ENCODE data around the gene LRIT3.
"Not testable (repeated sequence)": the region's sequence is repeated elsewhere in the genome, so short reads cannot be mapped to it uniquely, and the experiment has no call there.

Gene LRIT3

GRCh38 chr4:109821185-109821584 is 26.7 kb upstream of the LRIT3 start:
- Mint-ChIP-seq H3K4me1 (ENCODE audit: low read depth) (peaks cover 32% of the 10 kb centered on the region), H3K9me3 (no peaks in the 10 kb centered on the region), H3K4me3 (no peak overlapping the region), H3K27me3 (ENCODE audit: low read depth) (no peaks in the 10 kb centered on the region), H3K36me3 (ENCODE audit: low read depth) (peaks cover 48% of the 10 kb centered on the region), H3K27ac (no peak overlapping the region)

- Mint-ChIP-seq H3K36me3 (ENCODE audit: low read depth) (peaks cover 19% of the 10 kb centered on the region), H3K27ac (no peak overlapping the region), H3K9me3 (no peaks in the 10 kb centered on the region), H3K4me3 (no peak overlapping the region), H3K4me1 (ENCODE audit: low read depth) (no peaks in the 10 kb centered on the region), H3K27me3 (ENCODE audit: low read depth) (no peaks in the 10 kb centered on the region)
Measured at GRCh38 chr4:109826719-109827118, 21.2 kb upstream of the LRIT3 start.

DNA sequence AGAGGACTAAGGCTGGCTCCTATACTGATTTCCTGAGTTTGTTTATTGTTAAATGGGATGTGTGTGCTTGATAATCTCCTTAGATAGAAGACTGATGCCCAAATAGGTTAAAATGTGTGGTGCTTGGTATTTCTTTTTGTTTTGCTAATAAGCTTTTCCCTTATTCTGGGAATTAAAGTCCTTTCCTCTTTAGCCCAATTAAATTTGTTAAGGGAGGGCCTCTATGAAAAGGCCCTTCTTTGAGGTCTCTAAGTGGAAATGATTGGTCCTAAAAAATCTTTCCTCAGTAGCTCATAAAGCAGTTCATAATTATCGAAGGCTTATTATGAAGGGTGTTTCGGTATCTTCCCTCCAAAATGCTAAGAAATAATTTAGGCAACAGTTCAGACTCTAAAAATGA is 20.2 kb upstream of the LRIT3 start, which contains the start of gene RRH:
Gene RRH, plus strand, starts transcription at position 301 of the 400 bp plus-strand sequence. Its CDS starts 56 bp downstream, at position 357.
- no peaks in the 10 kb centered on the region for H3K4me1 Mint-ChIP-seq (ENCODE audit: low read depth)
- no peak within 1 kb of the TSS for H3K4me3 Mint-ChIP-seq
- H3K36me3 Mint-ChIP-seq (ENCODE audit: low read depth) = peaks cover 16% of the 10 kb centered on the region
- H3K9me3 Mint-ChIP-seq = no peaks in the 10 kb centered on the region
- no peaks in the 10 kb centered on the region for H3K27me3 Mint-ChIP-seq (ENCODE audit: low read depth)
- no peak within 1 kb of the TSS for H3K27ac Mint-ChIP-seq

DNA sequence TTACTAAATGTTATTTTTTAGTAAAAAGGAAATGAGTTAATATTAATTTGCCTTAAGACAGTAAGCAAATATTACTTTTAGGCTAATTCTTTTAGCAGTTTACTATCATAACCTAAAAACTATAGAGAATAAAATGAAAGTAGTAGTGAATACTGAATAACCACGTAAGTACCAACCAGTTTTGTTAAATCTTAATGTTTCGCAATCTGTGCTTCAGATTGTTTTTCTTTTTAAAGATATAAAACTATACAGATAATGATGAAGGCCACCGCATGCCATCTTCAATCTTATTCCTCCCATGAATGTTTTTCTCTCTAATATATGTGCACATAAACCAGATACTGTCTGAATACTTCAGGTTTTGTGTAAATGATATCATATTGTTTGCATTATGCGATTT is 14.2 kb upstream of the LRIT3 start:
- Mint-ChIP-seq H3K36me3 (ENCODE audit: low read depth) (no peaks in the 10 kb centered on the region), H3K9me3 (no peaks in the 10 kb centered on the region), H3K4me1 (ENCODE audit: low read depth) (no peaks in the 10 kb centered on the region), H3K27ac (no peak overlapping the region), H3K27me3 (ENCODE audit: low read depth) (no peaks in the 10 kb centered on the region), H3K4me3 (no peak overlapping the region)

- Mint-ChIP-seq H3K36me3 (ENCODE audit: low read depth) (no peaks in the 10 kb centered on the region), H3K4me1 (ENCODE audit: low read depth) (no peaks in the 10 kb centered on the region), H3K4me3 (no peak overlapping the region), H3K9me3 (no peaks in the 10 kb centered on the region), H3K27me3 (ENCODE audit: low read depth) (no peaks in the 10 kb centered on the region), H3K27ac (no peak overlapping the region)
Measured at GRCh38 chr4:109836985-109837384, 10.9 kb upstream of the LRIT3 start.

DNA sequence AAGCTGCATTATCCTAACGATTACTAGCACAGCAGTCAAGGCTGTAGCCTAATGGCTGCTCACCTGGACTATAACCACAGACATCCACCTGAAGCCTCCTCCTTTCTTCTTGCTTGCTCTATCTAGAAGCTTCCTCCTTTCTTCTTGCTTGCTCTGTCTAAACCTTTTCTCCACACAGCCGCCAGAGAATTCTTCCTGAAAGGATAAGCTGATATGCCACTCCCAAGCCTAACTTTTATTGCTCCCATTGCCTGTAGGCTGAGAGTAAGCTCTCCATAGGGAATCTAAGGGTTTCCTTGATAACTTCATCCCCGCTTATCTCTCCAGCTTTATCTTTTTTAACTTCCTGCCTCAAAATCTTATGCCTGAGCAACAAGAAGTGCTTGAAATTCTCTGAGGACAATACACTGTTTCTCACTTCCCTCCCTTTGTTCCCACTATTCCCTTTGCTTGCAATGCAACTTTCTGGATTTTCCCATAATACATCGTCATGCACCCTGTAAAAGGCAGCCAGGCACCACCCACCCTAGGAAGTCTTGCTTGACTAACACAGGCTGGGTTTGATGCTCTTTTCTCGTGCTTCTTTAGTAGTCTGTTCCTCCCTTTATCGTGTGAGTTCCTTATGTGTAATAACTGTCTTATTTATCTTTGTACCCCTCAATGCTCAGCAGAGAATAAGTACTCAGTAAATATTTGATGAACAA is 1.4 kb upstream of the LRIT3 start:
- H3K9me3 Mint-ChIP-seq = no peaks in the 10 kb centered on the region
- H3K36me3 Mint-ChIP-seq (ENCODE audit: low read depth) = no peaks in the 10 kb centered on the region
- H3K27me3 Mint-ChIP-seq (ENCODE audit: low read depth) = peaks cover 7% of the 10 kb centered on the region
- H3K4me3 Mint-ChIP-seq = no peak overlapping the region
- no peak overlapping the region for H3K27ac Mint-ChIP-seq
- no peaks in the 10 kb centered on the region for H3K4me1 Mint-ChIP-seq (ENCODE audit: low read depth)

GRCh38 chr4:109848501-109848900 is 594 bp downstream of the LRIT3 start:
- Mint-ChIP-seq H3K4me3 (no peak overlapping the region), H3K27ac (no peak overlapping the region), H3K27me3 (ENCODE audit: low read depth) (peaks cover 7% of the 10 kb centered on the region), H3K4me1 (ENCODE audit: low read depth) (no peaks in the 10 kb centered on the region), H3K36me3 (ENCODE audit: low read depth) (no peaks in the 10 kb centered on the region), H3K9me3 (no peaks in the 10 kb centered on the region)

DNA sequence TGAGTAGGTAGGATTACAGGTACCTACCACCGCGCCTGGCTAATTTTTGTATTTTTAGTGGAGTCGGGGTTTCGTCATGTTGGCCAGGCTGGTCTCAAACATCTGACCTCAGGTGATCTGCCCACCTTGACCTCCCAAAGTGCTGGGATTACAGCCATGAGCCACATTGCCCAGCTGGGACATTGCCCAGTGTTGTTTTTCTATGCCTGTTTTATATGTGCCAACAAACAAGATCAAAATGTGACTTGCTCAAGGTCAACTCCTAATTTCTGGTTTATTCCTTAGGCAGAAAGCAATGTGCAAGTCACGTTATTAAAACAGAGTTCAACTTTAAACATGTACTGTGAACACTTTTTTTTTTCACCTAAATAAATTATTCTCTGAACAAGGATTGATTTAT is 2.7 kb downstream of the LRIT3 start:
- no peaks in the 10 kb centered on the region for H3K9me3 Mint-ChIP-seq
- H3K36me3 Mint-ChIP-seq (ENCODE audit: low read depth) = no peaks in the 10 kb centered on the region
- H3K4me3 Mint-ChIP-seq = no peak overlapping the region
- no peaks in the 10 kb centered on the region for H3K4me1 Mint-ChIP-seq (ENCODE audit: low read depth)
- no peak overlapping the region for H3K27ac Mint-ChIP-seq
- peaks cover 7% of the 10 kb centered on the region for H3K27me3 Mint-ChIP-seq (ENCODE audit: low read depth)

DNA sequence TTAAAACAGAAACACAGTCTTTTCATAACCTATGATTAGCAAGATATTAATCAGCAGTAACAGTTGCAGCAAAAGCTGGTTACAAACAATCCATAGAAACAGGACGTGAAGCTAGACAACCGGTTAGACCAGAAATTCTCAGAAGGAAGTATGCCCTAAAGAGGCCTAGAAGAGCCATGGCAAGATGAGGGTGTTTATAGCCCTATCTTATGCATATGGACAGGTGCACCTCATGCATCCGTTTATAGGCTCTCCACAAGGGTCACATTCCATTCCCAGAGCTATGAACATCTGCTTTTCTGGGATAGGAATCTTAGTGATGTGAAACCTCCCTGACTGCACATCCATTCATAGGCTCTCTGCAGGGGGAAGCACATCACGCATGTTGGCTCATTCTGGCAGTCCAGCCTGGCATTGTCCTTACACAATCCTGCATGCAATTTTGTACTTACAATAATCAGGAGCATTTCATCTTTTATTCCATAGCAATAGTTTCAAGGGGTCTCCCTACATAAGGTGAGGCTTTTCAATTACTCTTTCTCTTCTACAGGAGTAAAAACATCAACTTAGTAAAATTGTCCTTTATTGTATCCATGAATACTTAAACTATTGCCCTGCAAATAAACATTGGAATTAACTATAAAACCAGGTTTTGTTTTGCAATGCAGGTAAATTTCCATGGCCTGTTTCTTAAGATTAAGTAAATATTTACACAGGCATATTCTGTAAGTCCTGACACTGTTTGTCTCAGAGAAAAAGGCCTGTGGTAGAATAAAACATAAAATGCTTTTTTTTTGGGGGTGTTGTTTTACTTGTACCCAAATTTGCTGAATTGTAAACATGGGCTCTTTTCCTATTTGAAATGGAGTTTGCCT is 11.8 kb downstream of the LRIT3 start:
- not testable (repeated sequence) for H3K36me3 Mint-ChIP-seq (ENCODE audit: low read depth); H3K27ac Mint-ChIP-seq; H3K27me3 Mint-ChIP-seq (ENCODE audit: low read depth); H3K4me3 Mint-ChIP-seq; H3K4me1 Mint-ChIP-seq (ENCODE audit: low read depth)
- peaks cover 19% of the 10 kb centered on the region for H3K9me3 Mint-ChIP-seq

- Mint-ChIP-seq H3K27ac (no peak overlapping the region), H3K9me3 (peaks cover 19% of the 10 kb centered on the region), H3K27me3 (ENCODE audit: low read depth) (no peaks in the 10 kb centered on the region), H3K4me3 (no peak overlapping the region), H3K4me1 (ENCODE audit: low read depth) (no peaks in the 10 kb centered on the region), H3K36me3 (ENCODE audit: low read depth) (no peaks in the 10 kb centered on the region)
Measured at GRCh38 chr4:109861271-109861670, 13.4 kb downstream of the LRIT3 start.

- Mint-ChIP-seq H3K9me3 (peaks cover 19% of the 10 kb centered on the region), H3K4me1 (ENCODE audit: low read depth) (no peaks in the 10 kb centered on the region), H3K27ac (no peak overlapping the region), H3K36me3 (ENCODE audit: low read depth) (no peaks in the 10 kb centered on the region), H3K4me3 (no peak overlapping the region), H3K27me3 (ENCODE audit: low read depth) (no peaks in the 10 kb centered on the region)
Measured at GRCh38 chr4:109861916-109862511, 14.1 kb downstream of the LRIT3 start.

DNA sequence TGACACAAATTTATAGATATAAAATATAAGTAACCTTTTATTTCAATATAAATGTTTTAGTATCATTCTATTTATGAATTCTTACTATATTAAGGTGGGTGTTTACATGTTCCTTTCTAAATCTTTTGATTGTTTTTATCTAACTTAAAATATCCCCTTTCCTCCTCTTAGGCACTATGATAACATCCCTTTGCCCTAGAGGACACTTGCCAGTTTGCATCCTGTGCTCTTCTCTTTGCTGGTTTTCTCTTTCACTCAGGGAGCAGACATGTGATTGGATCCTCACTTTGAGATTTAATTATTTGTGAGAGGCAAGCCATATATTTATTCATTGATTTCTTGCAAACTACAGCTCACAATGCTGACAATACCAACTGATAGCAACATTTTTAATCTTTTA is 16.2 kb downstream of the LRIT3 start:
- Mint-ChIP-seq H3K4me1 (ENCODE audit: low read depth) (no peaks in the 10 kb centered on the region), H3K4me3 (no peak overlapping the region), H3K27me3 (ENCODE audit: low read depth) (no peaks in the 10 kb centered on the region), H3K27ac (no peak overlapping the region), H3K36me3 (ENCODE audit: low read depth) (no peaks in the 10 kb centered on the region), H3K9me3 (peaks cover 9% of the 10 kb centered on the region)

- H3K27ac Mint-ChIP-seq = no peak overlapping the region
Measured at GRCh38 chr4:109870061-109870460, 22.2 kb downstream of the LRIT3 start.

DNA sequence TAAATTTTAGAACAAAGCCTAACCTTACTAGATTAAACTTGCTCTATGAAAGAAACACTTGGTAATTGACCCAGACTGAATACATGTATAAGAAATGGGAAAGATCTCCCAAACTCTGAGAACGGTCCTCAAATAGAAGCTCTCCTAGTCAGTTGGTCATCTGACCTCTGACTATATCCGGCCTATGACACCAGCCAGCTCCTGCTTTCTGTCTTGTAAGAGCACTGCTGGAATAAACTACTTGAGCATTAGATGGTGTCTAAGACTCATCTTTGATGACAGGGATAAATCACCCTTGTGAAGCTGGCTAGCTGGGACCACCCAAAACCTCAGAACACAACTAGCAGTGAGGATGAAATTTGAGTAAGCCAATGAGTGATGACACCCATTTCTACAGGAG is 24.2 kb downstream of the LRIT3 start:
- no peak overlapping the region for H3K4me3 Mint-ChIP-seq
- H3K9me3 Mint-ChIP-seq = no peaks in the 10 kb centered on the region
- H3K4me1 Mint-ChIP-seq (ENCODE audit: low read depth) = no peaks in the 10 kb centered on the region
- no peaks in the 10 kb centered on the region for H3K36me3 Mint-ChIP-seq (ENCODE audit: low read depth)
- no peak overlapping the region for H3K27ac Mint-ChIP-seq
- no peaks in the 10 kb centered on the region for H3K27me3 Mint-ChIP-seq (ENCODE audit: low read depth)

More at GRCh38 chr4:109870061-109870460, 22.2 kb downstream of the LRIT3 start:
- Mint-ChIP-seq H3K4me1 (ENCODE audit: low read depth) (no peaks in the 10 kb centered on the region), H3K27me3 (ENCODE audit: low read depth) (no peaks in the 10 kb centered on the region), H3K9me3 (no peaks in the 10 kb centered on the region), H3K4me3 (no peak overlapping the region), H3K36me3 (ENCODE audit: low read depth) (no peaks in the 10 kb centered on the region)
